ENCODE results near the gene TSPAN4.

Gene TSPAN4

DNA sequence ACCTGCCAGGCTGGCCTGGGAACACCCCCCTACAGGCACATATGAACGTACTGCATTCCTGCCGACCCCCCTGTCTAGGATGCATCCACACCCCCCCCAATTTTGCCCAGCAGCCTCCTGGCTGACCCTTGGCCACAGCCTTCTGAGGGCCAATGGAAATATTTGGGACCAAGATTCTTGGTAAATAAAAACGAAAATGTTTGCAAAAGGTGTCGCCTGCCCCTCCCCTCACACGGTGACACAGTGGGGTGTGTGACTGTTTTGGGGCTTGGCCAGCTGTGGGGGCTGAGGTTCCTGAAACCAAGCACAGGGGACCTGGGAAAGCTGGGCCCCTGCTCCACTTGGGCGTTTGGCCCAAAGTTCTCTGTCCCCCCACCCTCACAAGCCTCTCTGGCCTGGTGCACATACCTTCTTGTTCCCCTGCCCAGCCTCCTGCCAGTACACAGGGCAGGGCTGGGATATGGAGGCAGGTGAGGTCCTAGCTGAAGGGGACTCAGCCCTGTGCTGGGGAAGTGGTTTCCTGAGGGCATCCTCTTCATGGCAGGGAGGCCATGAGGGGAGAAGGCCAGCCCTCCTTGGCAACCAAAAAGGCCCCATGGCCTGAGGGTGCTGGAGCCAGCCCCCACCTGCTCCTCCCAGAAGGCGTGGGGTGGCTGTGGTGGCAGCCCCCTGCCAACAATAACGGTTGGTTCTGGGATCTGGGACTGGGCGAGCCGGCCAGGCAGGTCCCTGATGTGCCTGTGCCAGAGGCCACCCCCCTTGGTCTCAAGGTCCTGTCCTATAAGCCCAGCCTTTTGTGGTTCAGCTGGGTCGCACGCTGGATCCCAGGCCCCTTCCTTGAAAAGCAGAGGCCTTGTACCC, 17.1 kb upstream of the TSPAN4 start:
- H3K4me3 ChIP-seq (replicated peaks; ENCODE audit: low read depth, low read length) = no peak overlapping the region
- TF ChIP-seq, protein P1, sequence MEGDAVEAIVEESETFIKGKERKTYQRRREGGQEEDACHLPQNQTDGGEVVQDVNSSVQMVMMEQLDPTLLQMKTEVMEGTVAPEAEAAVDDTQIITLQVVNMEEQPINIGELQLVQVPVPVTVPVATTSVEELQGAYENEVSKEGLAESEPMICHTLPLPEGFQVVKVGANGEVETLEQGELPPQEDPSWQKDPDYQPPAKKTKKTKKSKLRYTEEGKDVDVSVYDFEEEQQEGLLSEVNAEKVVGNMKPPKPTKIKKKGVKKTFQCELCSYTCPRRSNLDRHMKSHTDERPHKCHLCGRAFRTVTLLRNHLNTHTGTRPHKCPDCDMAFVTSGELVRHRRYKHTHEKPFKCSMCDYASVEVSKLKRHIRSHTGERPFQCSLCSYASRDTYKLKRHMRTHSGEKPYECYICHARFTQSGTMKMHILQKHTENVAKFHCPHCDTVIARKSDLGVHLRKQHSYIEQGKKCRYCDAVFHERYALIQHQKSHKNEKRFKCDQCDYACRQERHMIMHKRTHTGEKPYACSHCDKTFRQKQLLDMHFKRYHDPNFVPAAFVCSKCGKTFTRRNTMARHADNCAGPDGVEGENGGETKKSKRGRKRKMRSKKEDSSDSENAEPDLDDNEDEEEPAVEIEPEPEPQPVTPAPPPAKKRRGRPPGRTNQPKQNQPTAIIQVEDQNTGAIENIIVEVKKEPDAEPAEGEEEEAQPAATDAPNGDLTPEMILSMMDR (IDR thresholded peaks at IDR 0.05; ENCODE audit: low read length, missing control alignments) = no peak
- DNase-seq (ENCODE audit: low read depth) = no peak

DNA sequence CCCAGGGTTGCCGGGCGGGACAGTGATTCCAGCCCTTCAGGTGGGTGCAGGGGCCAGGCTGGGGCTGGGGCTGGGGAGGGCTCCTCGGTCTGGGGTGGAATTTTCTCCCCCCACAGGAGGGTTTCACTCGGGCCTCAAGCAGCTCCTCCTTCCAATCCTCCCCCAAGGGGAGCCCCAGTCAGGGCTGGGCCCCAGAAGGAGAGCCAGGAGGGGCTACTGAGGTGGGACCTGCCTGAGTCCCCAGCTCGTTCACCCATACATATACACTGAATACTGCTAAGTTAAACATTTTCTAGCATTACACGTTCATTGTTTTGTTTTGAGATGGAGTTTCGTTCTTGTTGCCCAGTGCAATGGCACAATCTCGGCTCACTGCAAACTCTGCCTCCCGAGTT, 16.4 kb upstream of the TSPAN4 start:
- TF ChIP-seq, protein P1 (IDR thresholded peaks at IDR 0.05; ENCODE audit: low read length, missing control alignments) = no peak
- H3K4me3 ChIP-seq (replicated peaks; ENCODE audit: low read depth, low read length) = no peak overlapping the region
- DNase-seq (ENCODE audit: low read depth) = no peak

DNA sequence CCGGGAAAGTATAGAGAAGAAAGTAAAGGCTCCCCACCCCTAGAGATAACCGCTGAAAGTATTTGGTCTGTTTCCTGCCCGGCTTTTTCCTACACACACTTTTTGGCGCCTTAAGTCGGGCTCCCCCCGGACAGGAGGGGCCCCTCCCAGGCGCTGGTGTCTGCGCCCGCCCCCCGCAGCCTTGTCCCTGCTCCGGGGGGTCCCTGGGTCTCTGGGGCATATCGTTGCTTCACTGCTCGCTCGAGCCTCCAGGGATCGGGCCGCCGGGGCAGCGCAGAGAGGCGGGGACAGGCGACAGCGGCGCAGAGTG, 15.9 kb upstream of the TSPAN4 start:
- DNase-seq (ENCODE audit: low read depth) = no peak
- no peak overlapping the region for H3K4me3 ChIP-seq (replicated peaks; ENCODE audit: low read depth, low read length)
- TF ChIP-seq, protein P1 (IDR thresholded peaks at IDR 0.05; ENCODE audit: low read length, missing control alignments) = no peak

DNA sequence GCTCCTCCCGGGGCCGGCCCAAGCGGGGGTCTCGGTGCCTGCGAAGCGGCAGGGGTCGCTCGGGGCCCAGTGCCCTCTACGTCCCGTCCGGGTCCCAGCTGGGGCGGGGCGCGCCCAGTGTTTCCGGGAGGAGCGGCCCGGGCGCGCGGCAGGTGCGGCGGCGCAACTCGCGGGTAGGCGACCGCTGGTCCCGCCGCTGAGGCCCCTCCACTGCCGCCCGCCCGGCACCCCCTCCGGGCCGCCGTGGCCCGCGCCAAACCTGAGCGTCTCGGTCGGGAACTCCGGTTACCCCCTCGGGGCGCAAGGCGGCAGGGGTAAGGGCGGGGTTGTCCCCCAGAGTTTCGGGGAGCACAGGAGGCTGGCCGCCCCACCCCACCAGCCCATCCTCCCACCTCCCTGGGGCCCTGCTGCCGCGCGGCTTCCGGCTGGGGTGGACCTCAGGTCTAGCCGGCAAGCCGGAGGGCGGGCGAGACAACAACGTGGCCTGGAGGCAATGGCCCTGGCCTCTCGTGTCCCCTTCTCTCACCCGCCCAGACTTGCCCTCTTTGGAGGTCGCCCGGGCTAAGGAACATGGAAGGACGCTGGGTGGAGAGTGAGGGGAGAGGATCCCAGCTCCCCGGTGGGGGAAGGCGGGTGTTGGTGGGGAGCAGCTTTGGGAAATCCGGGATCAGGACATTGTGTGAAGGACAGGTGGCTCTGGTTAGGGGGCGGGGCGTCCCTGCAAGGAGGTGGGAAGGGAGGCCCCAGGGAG, 15.3 kb upstream of the TSPAN4 start:
- TF ChIP-seq, protein P1 (IDR thresholded peaks at IDR 0.05; ENCODE audit: low read length, missing control alignments) = no peak
- no peak overlapping the region for H3K4me3 ChIP-seq (replicated peaks; ENCODE audit: low read depth, low read length)
- DNase-seq (ENCODE audit: low read depth) = no peak

DNA sequence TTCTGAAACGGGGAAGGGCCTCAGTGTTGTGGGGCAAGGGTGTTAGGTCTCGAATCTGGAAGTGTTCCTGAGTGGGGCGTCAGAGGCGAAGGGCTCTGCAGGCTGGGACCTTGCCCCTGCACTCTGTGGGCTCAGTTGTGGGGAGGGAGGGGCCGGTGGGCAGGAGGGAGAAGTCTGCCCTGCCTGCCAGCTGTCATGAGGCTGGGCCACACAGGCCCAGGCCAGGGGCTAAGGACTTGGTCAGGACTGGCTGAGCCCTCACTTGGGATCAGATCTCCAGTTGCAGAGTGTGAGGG, 14.8 kb upstream of the TSPAN4 start, which contains the start of gene CRACR2B:
Gene CRACR2B (plus strand): TSS at position 23 of the 296 bp plus-strand sequence. CDS start 689 bp downstream, outside the sequence.
- TF ChIP-seq, protein P1 (IDR thresholded peaks at IDR 0.05; ENCODE audit: low read length, missing control alignments) = no peak
- no peak within 1 kb of the TSS for H3K4me3 ChIP-seq (replicated peaks; ENCODE audit: low read depth, low read length)
- DNase-seq (ENCODE audit: low read depth) = no peak

DNA sequence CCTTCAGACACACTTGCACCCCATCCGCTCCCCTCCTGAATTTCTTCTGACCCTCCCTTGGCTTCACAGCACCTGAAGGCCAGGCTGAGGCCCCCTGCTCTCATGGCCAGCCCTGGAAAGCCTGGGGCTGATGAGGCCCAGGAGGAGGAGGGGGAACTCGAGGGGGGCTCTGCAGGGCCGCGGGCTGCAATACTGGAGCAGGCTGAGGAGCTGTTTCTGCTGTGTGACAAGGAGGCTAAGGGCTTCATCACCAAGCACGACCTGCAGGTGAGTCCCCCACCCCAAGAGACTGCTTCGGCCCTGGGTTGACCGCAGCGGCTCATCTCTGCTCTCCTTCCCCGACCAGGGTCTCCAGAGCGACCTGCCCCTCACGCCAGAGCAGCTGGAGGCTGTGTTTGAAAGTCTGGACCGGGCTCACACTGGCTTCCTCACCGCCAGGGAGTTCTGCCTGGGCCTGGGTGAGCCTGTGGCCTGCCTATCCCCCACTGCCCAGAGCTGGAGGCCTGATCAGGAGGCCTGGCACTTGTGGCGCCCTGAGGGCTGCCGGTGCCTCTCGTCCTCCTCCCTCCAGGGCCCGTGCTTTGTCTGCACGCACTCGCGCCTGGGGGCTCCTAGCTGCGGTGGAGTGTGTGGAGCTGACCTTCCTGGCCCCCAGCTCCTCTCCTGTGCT, 14.0 kb upstream of the TSPAN4 start:
- no peak overlapping the region for H3K4me3 ChIP-seq (replicated peaks; ENCODE audit: low read depth, low read length)
- TF ChIP-seq, protein P1 (IDR thresholded peaks at IDR 0.05; ENCODE audit: low read length, missing control alignments) = no peak
- DNase-seq (ENCODE audit: low read depth) = no peak
